H4 (cell line): Measurements from ENCODE around the gene MAP2K5. TPM values are rescaled to one million over a fixed set of nuclear protein-coding genes. Genes with fewer than 3 reads are reported as not detected.

Experiments
- DNase-seq: peaks from one replicate; pipeline ENCODE4 v3.0.0-alpha.2; 2015; ENCODE audit warnings: low spot score
- total RNA-seq: library from RNA; depleted of rRNA; stranded (reverse); fragments of >200 nt; shearing (Covaris generic); gene quantifications from 2 replicates; pipeline ENCODE4 v1.2.3, GENCODE V29; 2014

Gene MAP2K5
- total RNA-seq, 1 experiment from 2014 or later: 6.6 TPM

DNA sequence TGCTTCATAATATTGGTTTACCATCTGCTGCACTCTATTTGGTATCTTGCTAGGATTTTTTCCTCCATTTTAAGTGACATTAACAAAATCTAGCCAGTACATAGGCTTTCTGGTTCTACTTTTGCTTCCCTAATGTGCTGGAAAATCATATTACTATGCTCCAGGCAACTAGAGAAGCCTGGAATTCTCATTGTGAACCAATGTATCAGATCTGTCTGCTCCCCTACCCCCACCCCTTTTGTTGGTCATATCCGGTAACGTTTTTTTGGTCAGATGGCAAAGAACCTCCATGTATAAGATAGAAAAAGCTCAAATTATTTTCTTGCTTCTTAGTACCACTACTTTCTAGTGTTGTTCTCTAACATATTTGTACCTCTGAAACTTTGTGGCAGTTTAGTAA is 17.1 kb downstream of the MAP2K5 start:
- DNase-seq: no peak

DNA sequence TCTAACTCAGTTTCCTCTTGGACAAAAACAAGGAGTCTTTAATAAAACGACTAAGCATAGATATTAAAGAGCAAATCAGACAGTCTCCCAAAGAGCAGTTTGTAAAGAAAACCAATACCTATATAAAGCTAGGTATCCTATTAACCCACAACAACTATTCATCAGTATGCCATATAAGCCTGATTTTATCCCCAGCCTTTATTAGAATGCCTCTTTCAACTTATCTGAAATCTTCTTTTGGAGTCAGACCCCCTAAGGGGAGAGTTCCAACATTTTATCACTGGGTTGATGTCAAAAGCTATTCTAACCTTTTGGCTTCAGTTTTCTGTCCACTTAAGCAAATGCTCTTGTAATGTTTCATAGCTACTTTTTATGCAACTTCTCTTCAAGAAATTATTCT is 17.8 kb downstream of the MAP2K5 start:
- no peak for DNase-seq

DNA sequence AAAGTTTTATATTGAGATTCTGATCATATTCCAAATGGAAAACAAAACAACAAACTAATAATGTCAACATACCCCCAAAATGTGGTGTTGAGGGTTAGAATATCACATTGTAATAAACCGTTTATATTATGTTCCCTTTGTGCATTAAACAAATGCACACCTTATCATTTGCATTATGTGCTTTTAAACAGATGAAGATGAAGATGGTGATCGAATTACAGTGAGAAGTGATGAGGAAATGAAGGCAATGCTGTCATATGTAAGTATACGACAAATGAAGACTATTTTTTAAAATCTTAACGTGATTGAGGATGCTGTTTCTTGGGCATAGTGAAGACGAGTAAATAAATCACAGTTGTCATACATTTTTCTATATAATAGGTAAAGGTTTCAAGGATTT is 20.6 kb downstream of the MAP2K5 start:
- DNase-seq: no peak

DNA sequence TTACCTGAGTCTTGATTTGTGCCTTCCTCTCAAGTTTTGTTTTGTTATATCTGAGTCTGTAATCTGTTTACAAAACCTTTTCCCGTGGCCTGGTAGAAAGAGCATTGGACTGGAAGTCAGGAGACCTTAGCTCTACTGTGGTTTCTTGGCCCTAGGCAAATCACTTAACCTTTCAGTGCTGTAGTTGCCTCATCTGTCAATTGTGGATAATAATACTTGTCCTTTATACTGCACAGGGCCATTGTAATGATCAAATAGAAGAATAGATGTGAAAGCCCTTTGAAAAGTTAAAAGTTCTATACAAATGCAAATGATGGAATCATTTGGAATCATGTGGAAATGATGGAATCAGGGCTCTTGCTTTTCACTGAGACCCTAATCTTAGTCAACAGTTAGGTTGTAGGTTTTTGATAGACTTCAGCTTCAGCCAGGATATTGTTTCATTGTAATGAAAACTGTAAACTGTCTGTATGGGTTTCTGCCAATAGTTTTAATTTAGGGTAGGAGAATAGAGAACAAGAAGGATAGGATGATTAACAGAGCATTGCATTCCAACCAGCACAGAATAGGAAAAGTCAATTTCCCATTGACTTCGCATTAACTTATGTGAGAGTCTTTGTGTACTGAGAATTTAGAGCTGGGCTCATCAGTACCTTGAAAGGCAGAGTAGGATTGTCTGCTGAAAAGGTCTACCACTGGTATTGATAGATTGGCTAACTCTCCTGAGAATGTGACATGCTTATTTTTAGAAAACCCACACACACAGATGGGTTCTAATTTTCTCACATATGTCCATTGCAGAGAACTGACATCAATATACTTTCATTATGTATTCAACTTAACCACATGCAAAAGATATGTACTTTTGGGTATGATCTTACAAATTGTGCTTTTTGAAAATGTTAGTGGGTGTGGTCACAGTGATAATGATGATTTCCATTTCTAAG is 21.8 kb downstream of the MAP2K5 start:
- no peak for DNase-seq

DNA sequence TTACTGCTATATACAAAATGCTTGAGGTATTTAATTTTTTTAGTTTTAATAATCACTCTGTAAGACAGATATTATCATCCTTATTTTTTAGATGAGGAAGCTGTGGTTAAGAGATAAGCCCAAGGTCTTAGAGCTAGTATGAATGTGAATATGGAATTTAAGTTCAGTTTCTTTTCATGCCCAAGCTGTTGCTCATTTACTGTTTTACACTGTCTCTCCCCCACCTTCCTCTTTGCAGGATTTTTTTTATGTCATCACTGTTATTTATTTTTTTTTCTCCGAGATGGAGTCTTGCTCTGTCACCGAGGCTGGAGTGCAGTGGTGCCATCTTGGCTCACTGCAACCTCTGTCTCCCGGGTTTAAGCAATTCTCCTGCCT is 22.5 kb downstream of the MAP2K5 start:
- DNase-seq: no peak

DNA sequence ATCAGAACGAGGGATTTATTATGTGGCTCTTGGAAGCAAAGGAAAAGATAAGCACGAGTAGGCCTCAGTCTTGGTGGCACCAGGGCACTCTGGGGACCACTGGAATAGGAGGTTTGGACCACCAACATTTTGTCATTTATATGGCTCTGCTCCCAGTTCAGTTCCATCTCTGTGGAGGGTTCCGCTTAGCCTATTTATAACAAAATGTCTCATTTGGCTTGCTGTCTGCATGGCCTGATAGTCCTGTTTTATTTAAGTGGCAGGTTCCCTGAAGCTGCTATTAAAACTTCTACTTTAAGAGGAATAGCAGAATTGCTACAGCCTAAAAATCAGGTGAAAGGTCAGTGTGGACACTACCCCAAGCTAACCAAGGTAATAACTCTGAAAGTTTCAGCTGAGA is 27.2 kb downstream of the MAP2K5 start:
- DNase-seq: no peak

DNA sequence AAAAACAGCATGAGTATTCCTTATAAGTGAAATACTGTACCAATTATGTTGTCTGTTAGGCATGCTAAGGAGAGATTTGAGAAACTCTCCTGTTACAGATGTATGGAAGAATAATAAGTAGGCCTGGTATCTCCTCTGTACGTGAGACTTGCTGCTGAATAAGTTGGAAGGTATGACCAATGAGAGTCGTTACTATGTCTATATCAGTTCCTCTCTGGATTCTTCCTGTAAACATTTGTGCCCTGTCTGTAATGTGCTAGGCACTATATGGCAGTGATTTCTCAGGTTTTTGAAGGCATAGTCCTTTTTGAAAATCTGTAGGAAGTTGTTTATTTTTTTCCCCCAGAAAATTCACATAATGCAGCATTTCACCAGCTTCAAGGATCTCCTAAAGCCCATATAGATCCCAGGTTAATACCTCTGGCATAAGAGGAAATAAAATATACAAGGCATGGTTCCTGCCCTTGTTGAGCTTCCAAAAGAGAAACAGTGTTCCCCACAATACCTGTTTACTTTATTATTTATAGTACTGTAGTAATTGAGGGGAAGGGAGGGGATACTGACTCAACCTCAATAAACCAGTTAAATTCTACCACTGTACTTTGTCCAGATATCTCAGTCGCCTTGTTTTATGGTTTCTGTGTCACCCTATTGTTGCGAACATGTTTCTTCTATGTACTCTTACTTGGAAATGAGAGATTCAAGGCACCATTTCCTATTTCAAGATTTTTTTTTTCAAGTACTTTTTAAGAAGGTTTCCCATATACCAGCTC is 28.6 kb downstream of the MAP2K5 start:
- DNase-seq: no peak

DNA sequence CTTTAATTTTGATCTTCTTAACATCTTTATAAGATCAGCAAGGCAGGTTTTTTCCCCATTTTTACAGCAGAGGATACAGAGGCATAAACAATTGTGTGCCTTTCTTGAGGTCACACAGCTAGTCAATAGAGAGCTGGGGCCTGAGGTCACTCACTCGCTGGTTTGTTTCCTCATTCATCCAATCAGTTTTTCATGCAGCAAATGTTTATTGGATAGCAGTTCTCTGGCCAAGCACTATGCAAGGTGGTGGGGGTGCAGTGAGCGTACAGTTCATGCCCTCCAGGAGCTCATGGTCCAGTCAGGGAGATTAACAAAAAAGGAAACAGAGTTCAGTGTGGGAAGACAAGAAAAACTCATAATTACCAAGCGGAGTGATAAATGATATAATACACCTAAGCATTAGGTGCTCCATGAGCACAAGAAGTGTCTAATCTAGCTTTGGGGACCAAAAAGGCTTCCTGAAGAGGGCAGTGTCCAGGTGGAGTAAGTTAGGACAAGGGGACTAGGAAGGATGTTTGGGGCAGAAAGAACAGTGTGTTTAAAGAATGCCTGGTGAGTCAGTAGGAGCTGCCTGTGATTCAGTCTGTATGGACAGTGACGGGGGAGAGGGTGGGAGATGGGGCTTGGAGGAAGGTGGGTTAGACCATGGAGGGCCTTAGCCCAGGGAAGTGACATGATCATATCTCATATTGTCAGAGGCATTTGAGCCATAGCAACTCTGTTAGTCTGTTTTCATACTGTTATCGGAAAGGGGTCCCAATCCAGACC is 29.3 kb downstream of the MAP2K5 start:
- no peak for DNase-seq

DNA sequence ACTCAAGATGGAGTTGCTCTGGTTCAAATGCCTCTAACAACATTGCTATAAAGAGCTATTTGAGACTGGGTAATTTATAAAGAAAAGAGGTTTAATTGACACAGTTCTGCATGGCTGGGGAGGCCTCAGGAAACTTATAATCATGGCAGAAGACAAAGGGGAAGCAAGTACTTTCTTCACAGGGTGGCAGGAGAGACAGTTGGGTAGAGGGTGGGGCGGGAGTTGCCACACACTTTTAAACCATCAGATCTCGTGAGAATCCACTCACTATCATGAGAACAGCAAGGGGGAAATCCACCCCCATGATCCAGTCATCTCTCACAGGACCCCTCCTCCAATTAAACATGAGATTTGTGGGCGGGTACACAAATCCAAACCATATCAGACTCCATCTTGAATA is 30.7 kb downstream of the MAP2K5 start:
- no peak for DNase-seq

DNA sequence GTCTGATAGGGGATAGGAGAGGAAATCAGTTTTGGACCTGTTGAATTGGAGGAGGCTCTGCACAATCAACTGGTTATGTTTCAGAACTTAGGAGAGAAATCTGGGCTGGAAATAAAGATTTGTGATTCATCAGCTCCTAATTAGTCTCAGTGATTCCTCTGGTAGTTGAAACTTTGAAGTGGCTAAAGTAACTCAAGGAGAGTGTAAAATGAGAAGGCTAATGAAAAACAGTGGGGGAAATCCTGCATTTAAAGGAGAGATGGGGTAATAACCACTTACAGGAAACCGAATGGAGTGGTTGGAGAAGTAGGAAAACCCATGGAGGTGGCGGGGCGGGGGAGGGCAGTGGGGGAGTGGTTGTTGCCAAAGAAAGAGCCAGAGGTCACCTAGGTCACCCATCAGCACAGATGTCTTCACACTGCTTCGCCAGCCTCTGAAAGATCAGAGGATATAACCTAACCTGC is 32.6 kb downstream of the MAP2K5 start:
- DNase-seq: no peak

DNA sequence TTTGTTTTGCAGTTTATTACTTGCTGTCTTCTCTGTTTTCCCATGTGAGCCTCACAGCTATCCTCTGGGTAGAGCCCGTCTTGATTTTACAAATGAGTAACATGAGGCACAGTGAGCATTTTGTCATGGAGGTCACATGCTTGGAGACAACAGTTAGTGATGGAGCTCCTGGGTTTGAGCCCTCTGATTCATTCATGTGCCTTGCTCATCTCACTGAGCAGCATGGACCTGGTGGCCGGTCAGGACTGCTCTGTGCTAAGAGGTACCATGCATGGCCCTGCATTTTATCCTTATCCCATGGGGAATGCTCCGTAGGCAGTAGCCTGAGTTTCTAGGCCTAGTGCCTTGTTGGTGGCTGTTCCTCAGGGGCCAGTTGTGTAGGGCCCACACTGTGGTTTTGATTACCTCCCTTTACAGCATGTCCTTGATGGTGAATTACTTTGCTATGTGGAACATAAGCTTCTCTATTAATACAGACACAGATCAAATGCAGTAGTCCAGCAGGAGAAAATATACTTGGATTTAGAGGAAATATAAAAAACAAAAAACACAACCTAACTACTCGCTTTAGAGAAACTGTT is 35.6 kb downstream of the MAP2K5 start:
- DNase-seq: no peak

DNA sequence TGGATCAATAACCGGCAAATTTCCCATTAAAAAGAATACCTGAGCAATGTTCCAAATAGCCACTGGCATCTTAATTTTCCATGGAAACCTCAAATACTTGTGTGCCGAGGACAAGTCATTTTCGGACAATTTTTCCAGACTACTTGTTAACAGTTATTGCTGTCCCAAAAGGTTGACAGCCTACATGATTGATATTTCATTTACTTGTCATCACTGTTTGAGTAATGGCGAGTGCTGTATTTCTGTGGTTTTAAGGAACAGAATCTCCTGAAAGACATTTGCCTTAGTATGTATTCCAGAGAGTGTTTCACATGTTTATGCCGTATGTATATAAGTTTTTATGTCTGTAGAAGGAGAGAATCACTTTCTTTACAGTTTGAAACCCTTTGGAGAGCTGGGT is 36.7 kb downstream of the MAP2K5 start:
- no peak for DNase-seq

DNA sequence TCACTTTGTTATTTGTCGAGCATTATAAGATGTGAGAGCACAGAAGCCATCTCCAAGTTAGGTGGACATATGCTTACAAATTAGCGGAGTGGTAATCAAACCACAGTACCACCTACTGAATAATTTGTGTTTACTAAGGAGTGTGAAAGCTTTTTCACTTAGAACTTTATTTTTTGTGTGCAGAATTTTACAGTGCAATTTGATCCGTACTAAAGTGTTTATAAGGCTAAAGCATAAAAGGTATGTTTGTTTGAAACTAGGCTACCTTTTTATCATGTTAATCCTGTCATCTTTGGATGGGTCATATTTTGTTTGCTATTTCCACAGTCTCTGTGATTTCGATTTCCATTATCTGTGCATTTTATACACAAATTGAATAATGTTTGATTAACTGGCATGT is 37.5 kb downstream of the MAP2K5 start:
- no peak for DNase-seq

DNA sequence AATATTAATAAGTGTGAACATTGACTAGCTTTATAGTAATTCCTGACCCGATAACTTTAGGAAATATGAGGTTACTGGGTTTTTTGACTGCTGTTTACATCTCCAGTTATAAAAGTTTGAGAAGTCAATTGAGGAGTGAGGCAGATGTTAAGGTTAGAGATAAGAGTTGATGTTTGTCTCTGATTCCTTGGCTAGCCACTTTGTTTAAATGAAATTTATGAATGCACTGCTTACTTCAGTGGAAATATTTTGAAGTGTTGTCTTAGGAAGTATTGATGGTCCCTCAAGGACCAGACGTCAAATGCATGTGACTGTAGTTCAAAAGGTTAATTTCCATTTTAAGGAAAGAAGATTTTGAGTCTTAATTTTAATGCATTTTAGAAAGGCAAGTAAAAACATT is 41.7 kb downstream of the MAP2K5 start:
- no peak for DNase-seq

DNA sequence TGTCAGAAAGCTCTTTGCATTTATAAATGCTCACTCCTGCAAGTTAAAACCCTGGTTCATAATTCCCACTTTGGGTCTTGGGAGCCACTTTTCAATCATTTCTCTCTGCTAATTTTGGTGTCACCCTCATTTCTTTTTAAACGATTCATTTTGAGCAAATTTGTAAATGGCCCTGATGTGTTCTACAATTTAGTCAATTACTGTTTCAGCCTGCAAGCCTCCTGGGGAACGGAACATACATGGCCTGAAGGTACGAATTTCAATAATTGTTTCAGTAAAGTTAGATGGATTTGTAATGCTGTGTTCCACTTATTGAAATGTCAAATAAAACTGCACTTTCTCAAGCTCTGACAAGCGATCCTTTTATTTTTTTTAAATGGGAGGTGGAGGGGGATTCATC is 43.2 kb downstream of the MAP2K5 start:
- DNase-seq: no peak

DNA sequence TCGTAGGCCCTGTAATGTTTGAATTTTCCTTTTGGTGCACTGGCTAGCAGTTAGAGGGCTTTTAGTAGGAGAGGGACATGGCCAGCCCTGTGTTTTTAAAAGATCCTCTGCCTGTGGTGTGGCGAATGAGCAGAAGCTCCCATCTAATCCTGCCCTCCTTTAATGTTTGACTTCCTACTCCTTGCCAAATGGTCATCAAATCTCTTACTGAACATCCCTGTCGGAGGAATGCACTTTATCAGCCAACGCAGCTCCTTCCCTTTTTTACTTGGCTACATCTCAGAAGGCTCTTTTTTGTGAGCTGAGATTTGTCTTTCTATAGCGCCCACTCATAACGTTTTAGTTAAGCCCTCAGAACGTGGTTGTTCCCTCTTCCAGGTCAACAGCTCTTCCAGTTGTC is 44.8 kb downstream of the MAP2K5 start:
- DNase-seq: no peak

DNA sequence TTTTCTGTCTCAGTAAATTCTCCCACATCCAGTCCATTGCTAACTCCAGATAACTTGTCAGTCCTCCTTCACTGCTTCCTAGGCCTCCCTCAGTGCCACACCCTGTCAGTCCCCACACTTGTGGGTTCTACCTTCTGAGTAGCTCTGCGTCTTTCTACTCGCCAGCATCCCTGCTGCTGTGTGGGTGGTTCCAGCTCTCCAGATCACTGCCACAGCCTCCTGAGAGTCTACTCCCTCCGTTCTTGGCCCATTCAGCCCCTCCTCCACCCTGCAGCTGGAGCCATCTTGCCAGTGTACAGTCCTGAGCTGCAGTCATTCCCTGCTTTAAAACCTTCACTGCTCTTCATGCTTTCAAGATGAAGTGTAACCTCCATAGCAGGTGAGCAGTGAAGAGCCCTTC is 45.3 kb downstream of the MAP2K5 start:
- no peak for DNase-seq

DNA sequence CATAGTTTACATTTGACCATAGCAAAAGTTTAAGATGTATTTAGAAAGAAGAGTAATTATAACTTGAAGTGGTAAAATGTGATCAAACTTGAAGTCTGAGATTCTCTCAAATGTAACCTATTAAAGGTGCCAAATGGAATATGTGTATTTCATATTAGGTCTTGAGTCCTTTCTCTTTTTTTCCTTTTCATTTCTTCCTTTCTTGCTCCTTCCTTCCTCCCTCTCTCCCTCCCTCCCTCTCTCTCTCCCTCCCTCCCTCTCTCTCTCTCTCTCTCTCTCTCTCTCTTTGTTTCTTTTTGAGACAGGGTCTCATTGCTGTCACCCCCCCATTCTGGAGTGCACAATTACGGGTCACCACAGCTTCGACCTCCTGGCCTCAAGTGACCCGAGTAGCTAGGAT is 47.7 kb downstream of the MAP2K5 start:
- DNase-seq: no peak

DNA sequence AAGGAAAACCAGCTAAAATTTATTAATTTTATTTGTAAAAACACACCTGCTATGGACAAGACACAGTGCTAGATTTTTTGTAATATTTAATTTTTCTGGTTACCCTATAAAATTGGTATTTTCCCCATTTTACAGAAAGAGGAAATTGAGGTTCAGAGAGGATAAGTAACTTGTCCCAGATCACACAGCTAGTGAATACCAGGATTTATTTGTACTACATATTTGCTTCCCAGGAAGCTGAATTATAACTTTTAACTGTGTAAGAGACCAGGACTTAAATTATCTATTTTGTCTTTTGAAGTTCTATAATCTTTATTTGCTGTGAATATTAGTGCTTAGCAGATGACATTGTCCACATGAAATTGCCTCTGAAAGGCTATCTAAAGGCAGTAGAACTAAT is 49.7 kb downstream of the MAP2K5 start:
- no peak for DNase-seq

DNA sequence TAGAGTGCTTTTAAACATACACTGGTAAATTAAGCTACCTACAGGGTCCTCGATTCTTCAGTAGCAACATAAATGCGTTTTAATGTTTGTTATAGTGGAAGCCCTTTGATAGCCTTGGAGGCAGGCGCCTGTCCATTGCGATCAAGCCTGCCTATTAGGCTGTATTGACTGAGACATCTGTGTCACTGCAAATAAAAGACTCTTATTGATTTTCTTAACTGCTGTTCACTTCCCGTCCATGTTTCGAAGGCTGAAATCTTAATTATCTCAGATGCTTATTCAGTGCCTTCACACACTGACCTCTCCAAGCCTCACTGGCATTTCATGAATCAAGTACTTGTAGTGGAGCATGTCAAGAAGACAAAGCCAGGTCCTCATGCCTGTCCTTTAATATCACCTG is 51.1 kb downstream of the MAP2K5 start:
- DNase-seq: no peak

DNA sequence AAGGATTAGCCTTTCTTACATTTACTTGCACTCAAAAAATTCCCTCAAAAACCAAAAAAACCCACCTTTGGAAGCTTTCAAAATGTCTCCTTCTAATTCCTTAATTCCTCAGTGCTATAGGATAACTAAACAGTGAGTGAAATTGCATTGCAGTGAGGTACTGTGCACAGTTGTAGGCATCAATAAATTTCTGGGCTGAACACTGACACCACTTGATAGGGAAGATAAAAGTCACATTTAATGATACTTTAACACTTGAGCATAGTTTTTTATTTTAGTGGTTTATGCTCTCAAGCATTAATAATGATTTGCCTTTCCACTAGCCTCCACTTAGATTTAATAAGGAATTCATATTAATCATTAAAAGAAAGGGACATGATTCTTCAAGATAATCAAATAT is 52.3 kb downstream of the MAP2K5 start:
- no peak for DNase-seq

DNA sequence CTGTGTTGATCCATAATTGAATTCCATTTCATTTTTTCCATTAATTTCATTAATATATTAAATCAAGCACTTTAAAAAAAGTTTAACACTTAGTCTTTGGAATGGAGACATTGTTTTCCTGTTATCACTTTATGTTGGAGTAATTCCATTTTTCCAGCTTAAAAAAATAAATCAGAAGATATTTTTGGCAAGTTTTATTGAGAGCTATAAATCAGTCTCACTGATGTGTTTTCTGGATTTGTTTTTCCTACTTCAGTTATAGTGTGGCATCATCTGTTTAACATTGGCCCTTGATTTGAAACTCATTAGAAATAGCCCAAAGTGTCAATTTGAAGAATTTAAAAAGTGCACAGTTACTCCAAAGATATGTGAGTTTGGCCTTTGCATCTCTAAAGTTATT is 53.1 kb downstream of the MAP2K5 start:
- DNase-seq: no peak
